ENCODE data around the gene TREM1. TPM values are rescaled to one million over a fixed set of nuclear protein-coding genes. Genes with fewer than 3 reads are reported as not detected.
"Not testable (repeated sequence)": the region's sequence is repeated elsewhere in the genome, so short reads cannot be mapped to it uniquely, and the experiment has no call there.

Gene TREM1
- total RNA-seq, 4 donors from 2014 or later: 0.63 to 4.5 (median 1.0) TPM; not detected in 1

GRCh38 chr6:41298785-41299502, 12.5 kb upstream of the TREM1 start:
- TF ChIP-seq CTCF (IDR thresholded peaks at IDR 0.05) (no peak), POLR2A (IDR thresholded peaks at IDR 0.05) (no peak)
- intact Hi-C loops (cut with DNase I): no loop called here
- Histone ChIP-seq H3K9me3 (no peaks in the 10 kb centered on the region), H3K36me3 (no peaks in the 10 kb centered on the region), H3K27me3 (no peaks in the 10 kb centered on the region), H3K4me1 (no peaks in the 10 kb centered on the region), H3K4me3 (replicated peaks in 1 of 3) (no peak overlapping the region), H3K27ac (no peak overlapping the region)
- DNase-seq: no peak
- WGBS, 2 donors: 65 to 73% methylated on average over 3 of the region's 3 CpGs

GRCh38 chr6:41297248-41297647, 10.8 kb upstream of the TREM1 start:
- intact Hi-C loops (cut with DNase I); H3K27me3 ChIP-seq; H3K4me3 ChIP-seq (replicated peaks in 1 of 3); H3K36me3 ChIP-seq; H3K9me3 ChIP-seq; H3K4me1 ChIP-seq; H3K27ac ChIP-seq; DNase-seq: not testable (repeated sequence)
- WGBS, 2 donors: 50 to 52% methylated on average over 5 of the region's 5 CpGs

GRCh38 chr6:41294214-41294872, 7.9 kb upstream of the TREM1 start:
- DNase-seq: no peak
- no peaks in the 10 kb centered on the region for H3K27me3 ChIP-seq
- H3K4me1 ChIP-seq: peaks cover 3 to 12% of the 10 kb centered on the region in 2 donors
- 86 to 90% methylated on average over 3 of the region's 3 CpGs for WGBS, 2 donors
- no peaks in the 10 kb centered on the region for H3K36me3 ChIP-seq
- TF ChIP-seq CTCF (IDR thresholded peaks at IDR 0.05) (no peak), POLR2A (IDR thresholded peaks at IDR 0.05) (no peak)
- no peak overlapping the region for H3K4me3 ChIP-seq (replicated peaks in 1 of 3)
- intact Hi-C loops (cut with DNase I): no loop called here
- no peak overlapping the region for H3K27ac ChIP-seq
- no peaks in the 10 kb centered on the region for H3K9me3 ChIP-seq

GRCh38 chr6:41291717-41292116, 5.2 kb upstream of the TREM1 start:
- no peak overlapping the region for H3K4me3 ChIP-seq (replicated peaks in 1 of 3)
- TF ChIP-seq POLR2A (IDR thresholded peaks at IDR 0.05) (no peak), CTCF (IDR thresholded peaks at IDR 0.05) (no peak)
- no peak for DNase-seq
- no peak overlapping the region for H3K27ac ChIP-seq
- intact Hi-C loops (cut with DNase I): no loop called here
- H3K27me3 ChIP-seq: no peaks in the 10 kb centered on the region
- H3K4me1 ChIP-seq: peaks cover 14 to 37% of the 10 kb centered on the region in 2 donors
- H3K36me3 ChIP-seq: no peaks in the 10 kb centered on the region
- 71 to 90% methylated on average over 1 of the region's 1 CpG for WGBS, 2 donors
- H3K9me3 ChIP-seq: no peaks in the 10 kb centered on the region

- WGBS, 2 donors: 44 to 48% methylated on average over 4 of the region's 4 CpGs
- H3K9me3 ChIP-seq: no peaks in the 10 kb centered on the region
- no peak overlapping the region for H3K4me3 ChIP-seq (replicated peaks in 1 of 3)
- H3K36me3 ChIP-seq: no peaks in the 10 kb centered on the region
- TF ChIP-seq POLR2A (IDR thresholded peaks at IDR 0.05) (no peak), CTCF (IDR thresholded peaks at IDR 0.05) (no peak)
- no peaks in the 10 kb centered on the region for H3K27me3 ChIP-seq
- peaks cover 19 to 48% of the 10 kb centered on the region in 2 donors for H3K4me1 ChIP-seq
- DNase-seq: peak in 1 of 2 donors; percentile 20
- H3K27ac ChIP-seq: peak overlapping the region in 2 of 3 donors; percentile 0 to 88
- intact Hi-C loops (cut with DNase I): no loop called here
Observed at GRCh38 chr6:41289815-41290214, 3.3 kb upstream of the TREM1 start.
